HG02870 (cell line): ENCODE data around the gene MRPL37.
"Not testable (repeated sequence)": the region's sequence is repeated elsewhere in the genome, so short reads cannot be mapped to it uniquely, and the experiment has no call there.

ENCODE experiments used
- ATAC-seq: cut with Tn5 transposase; IDR thresholded peaks from one replicate; pipeline ENCODE4 v1.9.1; 2021; ENCODE audit warnings: mild to moderate bottlenecking, moderate library complexity; ENCODE audit not compliant: unreplicated experiment

MRPL37 gene

DNA sequence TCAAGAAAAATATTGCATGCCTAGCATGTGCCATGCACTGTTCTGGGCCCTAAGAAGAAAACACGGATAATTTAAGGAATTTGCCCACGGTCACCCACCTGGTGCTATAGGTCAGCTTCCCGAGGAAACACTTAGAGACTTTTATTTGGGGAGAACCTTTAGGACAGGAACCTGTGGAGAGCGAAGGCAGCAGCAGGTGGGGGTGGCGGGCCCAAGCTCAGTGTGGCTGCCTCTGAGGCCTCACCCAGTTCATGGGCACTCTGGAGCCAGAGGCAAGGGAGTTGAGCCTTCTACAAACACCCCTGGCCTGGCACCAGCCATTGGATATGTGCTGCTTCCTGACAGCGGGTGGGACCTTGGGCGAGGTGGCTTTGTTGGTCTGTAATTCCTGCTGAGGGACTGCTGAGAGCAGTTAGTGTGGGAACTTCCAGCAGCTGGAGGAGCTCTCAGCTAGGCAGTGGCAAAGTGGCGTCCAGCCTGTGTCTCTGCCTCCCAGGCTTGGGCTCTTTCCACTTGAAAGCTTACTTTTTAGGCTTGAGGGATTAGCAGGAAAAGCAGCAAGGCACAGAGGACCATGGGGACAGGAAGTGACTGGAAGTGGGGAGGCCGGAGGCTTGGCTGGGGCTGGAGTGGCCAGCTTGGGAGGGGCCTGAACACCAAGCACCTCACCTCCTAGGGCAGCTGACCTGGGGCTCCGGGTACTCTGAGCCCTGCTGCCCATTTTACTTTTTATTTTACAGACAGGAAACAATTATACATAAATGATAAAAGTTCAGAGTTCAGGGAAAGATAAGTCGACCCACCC, 19.1 kb downstream of the MRPL37 start:
- no peak for ATAC-seq

DNA sequence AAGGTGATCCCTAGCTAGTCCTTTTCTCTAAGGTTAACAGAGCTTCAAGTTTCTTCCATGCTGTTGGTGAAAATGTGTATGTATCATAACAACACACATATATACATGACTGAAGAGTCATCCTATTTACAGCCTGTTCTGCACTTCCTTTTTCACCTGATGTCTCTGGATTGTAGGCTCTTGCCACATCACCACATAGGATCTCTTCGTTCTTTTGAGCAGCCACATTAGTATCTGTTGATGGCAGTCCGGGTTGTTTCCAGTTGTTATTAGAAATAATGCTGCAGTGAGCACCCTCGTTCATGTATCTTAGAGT, 19.7 kb downstream of the MRPL37 start:
- ATAC-seq: no peak

DNA sequence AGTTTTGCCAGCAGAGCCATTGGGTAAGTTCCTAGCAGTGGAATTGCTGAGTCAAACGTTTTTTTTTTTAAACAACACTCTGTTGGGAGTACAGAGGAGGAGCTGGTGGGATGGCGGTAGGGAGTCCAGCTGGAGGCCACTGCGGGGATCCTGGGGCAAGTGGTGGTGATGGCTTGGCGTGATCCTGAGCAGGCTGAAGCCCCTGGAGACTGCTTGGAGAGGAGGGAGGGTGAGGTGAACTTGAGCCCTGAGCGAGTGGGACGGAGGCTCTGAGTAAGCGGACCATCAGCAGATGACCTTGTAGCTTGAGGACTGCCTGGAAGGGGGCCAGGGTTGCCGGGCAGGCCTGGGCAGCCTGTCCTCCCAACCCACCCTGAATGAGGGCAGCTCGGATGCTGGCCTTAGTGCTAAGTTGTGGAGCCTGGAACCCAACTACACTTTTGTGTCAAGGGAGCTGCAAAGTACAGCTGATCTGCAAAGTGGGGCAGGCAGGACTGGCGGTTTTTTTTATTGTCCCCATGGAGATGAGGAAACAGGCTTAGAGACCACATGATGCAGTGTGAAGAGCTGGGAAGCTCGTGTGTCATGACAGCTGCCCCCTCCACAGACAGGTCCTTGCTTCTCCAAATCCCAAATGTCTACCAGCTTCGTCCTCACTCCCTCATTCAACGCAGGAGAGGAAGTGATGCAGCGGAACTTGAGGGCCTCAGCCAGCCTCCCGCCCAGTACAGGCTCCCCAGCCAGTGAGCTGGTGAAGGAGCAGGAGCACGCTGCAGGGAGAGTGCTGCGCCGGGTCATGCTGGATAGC, 20.2 kb downstream of the MRPL37 start:
- ATAC-seq: no peak

DNA sequence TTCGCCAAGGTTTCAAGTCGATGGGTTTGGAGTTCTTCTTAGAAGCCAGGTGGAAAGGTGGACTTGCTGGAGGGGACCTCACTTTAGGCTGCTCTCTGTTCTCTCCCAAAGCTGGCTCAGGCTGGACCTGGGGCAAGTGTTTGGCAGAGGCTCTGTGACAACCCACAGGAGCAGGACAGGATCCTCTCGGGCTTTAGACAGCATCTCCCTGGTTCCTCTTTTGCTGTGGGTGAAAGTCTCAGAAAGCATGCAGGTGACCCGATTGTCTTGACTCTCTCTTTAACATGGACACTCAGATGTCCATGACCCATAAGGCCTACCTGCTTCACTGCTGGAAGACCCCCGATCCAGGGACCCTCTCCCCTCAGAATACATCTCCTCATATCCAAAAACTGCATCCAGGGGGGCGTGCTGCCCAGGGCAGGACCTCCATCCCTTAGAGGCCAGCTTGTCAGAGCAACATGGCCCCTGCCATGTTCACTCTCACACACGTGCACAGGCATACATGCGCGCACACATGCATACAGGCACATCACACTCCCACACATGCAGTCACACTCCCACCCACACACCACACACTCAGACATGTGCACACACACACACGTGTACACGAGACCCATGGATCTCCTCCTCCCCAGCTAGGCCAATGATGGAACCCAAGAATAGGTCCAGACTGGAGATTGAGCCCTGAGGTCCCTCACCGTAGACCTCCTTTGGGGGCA, 21.3 kb downstream of the MRPL37 start:
- ATAC-seq: no peak

DNA sequence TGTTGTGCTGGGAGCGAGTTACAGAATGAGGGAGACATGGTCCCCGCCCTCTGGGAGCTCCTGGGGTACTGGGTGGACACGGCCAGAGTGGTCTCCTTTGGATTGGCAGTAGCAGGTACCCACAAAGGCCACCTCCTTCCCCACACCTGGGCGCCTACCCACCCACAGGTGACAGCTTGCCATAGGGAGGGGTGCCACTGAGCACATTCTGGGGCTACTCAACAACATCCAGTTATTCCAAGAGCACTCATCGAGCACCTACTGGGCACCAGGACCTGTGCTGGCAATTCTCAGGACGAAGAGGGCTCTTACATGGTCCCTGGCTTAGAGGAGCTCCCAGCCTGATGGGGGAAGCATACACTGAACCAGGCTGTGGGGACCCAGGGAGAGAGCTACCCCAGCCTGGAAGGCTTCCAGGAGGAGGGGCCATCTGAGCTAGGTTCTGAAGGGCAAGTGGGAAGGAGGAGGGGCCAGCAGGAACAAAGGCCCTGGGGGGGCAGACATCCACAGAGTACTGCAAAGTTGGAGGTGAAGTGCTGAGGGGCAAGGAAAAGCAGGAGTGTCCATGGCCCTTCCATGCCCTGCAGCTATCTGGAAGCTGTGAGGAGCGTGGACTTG, 22.0 kb downstream of the MRPL37 start:
- no peak for ATAC-seq

DNA sequence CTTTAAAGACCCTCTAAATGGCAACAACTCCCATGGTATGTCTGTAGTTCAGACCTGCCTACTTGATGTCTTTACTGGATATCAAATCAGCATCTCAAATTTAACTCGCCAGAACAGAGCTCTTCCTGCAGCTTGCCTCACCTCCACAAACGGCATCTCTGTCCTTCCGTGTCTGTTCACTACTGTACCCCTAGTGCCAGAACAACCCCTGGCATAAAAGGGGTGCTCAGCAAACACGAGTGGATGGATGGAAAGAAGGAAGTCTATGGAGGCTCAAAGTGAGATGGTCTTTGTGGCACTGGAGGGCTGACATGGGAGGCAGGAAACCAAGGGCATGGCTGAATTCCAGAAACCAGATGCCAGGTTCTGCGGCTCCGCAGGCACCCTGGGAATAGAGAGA, 22.7 kb downstream of the MRPL37 start:
- ATAC-seq: no peak

DNA sequence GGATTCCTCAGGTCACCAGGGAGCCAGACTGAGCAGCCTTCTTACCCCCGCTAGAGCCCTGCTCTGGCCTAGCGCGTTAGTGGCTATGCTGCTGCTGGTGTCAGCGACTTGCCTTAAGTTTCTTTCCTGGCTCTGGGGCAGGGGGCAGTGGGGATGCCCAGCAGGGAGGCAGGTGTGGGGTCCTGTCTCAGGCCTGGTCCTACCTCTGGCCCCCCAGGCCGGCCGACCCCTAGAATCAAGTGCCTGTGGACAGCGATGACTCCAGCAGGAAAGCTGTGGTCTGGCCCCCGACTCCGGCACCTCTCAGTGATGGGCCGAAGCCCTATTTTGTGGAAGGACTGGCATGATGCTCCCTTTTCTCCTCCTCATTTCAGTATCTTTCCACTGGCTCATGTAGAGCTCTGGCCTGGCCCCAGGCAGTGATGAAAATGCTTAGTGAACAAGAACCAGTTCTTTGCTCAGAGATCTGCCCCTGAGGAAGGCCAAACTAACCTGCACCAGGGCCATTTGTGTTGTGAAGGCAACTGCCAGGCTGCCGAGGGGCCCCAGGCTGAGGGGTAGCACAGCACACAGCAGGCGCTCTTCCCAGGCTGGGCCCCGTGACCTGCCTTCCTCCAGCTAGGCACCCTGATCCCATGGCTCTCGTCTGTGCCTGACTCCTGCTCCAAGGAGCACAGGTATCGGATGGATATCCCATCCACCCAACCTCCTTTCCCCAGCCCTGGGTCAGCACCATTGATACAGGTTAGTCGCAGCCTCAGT, 23.7 kb downstream of the MRPL37 start:
- ATAC-seq: no peak

DNA sequence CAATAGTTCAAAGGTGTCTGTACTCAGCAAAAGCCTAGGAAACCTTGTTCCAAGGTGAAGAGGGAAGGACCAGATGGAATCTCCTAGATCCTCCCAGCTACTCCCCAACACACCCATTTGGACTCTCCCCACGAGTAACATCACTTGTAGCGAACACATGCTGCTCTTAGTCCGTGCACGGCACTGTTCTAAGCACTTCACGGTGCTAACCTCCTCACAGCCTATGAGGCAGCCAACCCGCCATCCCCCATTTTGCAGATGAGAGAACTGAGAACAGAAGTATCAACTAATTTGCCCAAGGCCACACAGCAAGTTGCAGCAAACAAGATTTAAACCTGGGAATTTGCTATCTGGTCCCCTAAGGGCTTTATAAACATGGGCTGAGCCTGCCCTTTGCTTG, 24.3 kb downstream of the MRPL37 start:
- ATAC-seq: no peak

DNA sequence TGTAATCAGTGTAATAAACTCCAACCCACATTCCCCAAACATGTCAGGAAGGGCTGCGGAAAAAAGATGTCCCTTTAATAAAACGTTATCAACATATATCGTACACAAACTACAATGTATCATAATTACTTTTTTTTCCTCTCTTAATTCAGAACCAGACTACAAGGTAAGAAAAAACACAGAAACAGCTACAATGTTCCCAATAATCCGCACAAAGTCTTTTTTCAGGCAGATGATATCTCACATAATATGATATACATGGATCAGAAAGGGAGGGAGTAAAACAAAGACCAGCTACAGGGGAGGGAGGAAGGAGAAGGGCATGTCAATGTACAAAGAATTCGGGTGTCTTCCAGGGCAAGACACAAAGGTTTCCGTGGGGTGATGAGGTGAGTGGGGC, 25.4 kb downstream of the MRPL37 start:
- ATAC-seq: no peak

DNA sequence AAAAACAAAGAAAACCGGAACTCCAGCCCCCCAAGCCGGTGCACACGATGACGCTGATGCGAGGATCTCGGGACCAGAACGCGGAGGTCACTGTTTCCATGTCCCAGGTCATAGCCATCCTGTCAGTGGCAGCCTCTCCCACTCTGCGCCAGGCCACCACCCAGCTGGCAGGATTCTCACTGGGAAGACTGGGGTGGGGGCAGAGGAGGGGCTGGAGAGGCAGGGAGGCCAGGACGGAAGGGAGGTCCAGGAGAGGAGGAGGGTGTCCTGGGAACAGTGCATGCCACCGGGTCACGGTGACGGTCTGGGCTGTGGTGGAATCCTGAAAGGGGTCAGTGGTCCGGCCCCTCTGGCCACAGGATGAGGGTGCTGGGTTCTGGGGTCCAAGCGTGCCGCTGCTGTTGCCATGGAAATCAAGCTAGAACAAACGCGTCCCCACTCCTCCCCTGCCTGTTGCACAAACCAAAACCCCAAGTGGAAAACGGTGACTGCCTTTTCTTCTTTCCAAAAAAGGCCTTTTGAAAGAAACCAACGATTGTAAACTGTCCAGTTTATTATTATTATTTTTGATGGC, 26.1 kb downstream of the MRPL37 start:
- no peak for ATAC-seq

DNA sequence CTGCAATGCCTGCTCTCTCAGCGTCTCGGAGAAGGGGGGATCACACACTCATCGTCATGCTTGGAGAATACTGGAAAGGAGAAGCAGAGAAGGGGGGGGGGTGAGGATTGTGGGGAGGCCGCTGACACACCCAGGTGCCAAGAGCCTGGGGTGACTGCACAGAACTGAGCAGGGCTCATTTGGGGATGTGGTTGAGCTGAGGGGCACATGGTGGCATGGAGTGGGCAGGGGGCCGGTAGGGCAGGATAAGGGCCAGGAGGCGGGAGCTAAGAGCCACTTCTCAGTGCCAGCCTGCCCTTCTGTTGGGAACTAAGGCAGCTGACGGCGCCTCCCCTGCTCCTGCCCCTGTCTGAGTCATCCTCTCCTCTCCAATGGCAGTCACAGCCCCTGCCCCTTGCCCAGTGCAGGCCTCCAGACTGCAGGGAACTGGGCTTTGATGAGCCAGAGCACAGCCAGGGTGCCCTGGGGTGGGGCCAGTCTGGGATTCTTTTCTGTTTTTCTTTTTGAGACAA, 27.2 kb downstream of the MRPL37 start:
- ATAC-seq: no peak

DNA sequence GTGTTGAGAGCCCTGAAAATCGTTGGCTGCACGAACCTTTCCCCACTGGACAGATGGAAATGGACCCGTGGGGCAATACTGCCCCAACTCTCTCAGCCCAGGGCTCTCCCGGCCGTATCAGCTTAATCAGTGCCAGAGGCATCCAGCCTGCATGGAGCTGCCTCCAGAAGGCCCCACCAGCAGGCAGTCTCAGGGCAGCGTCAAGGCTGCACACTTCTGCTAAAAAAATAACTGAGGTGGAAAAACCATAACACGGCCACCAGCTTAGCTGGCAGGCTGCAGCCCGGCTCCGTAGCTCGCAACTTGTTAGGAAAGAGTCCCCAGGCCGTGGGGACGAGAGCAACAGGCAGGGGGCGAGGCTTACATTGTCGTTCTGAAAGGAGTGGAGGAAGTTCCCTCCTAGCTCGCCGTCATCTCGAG, 27.9 kb downstream of the MRPL37 start:
- ATAC-seq: no peak

DNA sequence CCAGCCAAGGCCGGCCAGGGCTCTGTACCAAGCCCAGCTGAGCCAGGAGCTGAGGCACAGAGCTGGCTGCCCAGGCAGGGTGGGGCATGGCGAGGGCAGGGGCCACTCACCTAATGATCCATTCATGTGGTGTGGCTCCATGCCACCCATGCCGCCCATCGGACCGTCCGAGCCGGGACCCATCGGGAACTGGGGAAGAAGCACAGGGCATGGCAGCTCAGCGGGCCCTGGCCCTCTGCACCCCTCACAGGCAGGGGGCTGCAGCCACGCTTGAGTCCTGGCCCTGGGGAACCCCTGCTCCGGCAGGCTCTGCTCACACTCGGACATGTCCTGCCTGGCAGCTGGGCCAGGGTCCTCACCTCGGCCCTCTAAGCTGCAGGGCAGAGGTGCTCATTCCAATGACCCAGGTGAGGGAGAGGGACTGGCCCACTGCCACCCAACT, 28.7 kb downstream of the MRPL37 start:
- no peak for ATAC-seq

DNA sequence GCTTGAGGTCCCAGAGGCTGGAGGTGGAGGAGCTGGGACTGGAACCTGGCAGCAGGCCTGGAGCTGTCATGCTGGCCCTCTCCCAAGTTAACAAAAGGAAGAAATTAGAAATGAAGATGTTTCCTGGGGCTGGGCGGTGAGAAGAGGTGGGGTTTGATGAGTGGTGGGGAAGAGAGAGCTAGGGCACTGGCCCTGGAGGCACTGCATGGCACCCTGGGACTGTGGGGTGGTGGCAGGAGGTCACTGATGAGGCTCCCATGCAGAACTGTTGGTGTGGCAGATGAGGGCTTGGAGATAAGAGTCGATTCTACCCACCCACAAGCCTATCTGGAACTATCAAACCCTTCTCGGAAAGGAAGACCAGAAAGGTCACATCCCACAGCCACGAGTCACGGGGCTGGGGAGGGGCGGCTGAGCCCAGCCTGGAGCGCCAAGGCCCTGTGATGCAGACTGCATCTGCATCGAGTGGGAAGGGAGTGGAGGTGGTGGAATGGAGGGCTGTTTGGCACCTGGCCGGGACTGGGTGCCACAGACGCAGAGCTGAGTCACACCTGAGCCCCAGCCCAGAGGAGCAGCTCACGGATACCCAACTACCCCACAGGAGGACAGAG, 29.4 kb downstream of the MRPL37 start:
- ATAC-seq: no peak

DNA sequence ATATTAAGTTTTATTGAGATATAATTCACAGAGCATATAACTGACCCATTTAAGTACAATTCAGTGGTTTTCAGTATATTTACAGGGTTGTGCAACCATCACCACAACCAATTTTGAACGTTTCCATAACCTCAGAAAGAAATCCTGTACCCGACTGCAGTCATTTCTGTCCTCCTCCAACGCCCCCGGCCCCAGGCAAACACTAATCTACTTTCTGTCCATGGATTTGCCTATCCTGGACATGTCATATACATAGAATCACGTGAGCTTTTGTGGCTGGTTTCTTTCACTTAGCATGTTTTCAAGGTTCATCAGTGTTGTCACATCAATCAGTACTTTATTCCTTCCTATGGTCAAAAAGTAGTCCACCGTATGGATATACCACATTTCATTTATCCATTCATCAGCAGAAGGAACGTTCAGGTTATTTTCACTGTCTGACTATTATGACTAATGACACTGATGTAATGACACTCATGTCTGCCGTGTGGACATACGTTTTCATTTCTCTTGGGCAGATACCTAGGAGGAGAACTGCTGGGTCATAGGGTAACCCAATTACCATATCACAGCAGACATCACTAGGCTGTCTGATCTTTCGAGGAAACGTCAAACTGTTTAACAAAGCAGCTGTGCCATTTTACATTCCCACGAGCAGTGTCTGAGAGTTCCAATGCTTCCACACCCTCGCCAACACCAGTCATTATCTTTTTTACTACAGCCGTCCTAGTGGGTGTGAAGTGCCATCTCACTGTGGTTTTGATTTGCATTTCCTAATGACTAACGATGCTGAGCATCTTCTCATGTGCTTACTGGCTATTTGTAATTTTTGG, 30.8 kb downstream of the MRPL37 start:
- no peak for ATAC-seq

DNA sequence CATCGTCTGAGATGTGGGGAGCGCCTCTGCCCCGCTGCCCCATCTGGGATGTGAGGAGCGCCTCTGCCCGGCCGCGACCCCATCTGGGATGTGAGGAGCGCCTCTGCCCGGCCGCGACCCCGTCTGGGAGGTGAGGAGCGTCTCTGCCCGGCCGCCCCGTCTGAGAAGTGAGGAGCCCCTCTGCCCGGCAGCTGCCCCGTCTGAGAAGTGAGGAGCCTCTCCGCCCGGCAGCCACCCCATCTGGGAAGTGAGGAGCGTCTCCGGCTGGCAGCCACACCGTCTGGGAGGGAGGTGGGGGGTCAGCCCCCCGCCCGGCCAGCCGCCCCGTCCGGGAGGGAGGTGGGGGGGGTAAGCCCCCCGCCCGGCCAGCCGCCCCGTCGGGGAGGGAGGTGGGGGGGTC, 33.2 kb downstream of the MRPL37 start:
- ATAC-seq: not testable (repeated sequence)

DNA sequence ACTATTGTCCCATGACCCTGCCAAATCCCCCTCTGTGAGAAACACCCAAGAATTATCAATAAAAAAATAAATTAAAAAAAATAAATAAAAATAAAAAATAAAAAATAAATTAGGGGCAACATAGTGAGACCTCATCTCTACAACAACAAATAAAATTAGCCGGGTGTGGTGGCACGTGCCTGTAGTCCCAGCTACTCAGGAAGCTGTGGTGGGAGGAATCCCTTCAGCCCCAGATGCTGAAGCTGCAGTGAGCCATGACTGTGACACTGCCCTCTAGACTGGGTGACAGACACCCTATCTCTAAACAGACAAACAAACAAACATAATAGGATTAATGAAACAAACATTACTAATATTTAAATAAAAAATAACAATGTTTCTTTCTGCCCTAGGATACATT, 34.3 kb downstream of the MRPL37 start:
- ATAC-seq: no peak

DNA sequence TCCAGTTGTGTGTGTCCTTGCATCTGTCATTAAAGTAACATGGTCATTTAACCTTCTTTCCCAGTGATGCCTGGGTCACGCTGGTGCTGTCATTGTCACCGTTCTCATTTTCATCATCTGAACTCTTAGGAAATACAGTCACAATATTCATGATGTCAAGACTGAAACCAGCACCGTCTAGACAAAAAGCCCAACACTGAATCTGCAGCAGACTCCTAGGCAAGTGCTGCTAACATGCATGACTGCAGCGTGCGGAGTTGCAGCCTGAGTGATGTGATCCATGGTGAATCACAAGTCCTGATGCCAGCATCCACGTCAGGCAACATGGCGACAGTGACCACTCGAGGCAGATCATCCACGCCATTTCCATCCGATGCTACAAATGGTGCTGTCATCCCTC, 37.6 kb downstream of the MRPL37 start:
- no peak for ATAC-seq
